Measurements from ENCODE around the gene IL9. TPM values are rescaled to one million over a fixed set of nuclear protein-coding genes. Genes with fewer than 3 reads are reported as not detected.

The IL9 gene
- total and polyA plus RNA-seq, 2 of the 13 experiments (the other 11 are each of a cell fraction or from before 2014, with no cell fraction given) = not detected

DNA sequence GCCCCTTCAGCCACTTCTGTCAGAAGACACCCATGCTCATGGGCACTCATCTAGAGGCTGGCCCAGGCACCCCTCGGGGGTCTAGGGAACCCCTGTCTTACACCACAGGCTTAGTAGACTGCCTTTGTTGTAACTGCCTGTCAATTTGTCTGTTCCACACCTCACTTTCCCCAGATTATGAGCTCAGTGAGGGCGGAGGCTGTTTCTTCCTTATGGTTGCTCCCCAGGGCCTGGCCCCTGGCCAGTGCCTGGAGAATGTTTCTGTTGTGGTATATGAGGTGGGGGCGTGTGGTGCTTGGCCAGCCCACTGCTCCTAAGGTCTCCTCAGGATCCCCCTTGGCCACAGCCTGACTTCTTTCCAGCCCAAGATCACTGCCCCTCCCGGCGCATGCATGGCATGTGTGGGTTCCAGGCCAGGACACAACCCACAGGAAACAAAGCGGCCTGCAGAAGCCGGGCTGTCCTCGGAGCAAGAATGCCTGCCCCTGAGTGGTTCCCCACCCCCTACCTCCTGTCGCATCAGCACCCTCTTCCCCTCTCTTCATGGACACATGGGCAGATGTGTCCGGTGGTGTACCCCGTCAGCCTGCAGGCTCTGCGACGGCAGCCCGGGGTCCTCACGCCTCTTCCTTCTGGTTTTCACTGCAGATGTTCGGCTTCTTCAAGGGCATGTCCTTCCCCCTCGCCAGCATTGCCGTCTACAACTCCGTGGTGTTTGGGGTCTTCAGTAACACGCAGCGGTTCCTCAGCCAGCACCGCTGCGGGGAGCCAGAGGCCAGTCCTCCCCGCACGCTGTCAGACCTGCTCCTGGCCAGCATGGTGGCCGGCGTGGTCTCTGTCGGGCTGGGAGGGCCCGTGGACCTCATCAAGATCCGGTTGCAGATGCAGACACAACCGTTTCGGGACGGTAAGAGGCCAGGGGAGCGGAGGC, 43.5 kb downstream of the IL9 start (continued):
- TF ChIP-seq ZFY (CRISPR knock-in tag; IDR thresholded peaks at IDR 0.05) = no peak
- no peak for TF ChIP-seq KAT7 (CRISPR knock-in tag; IDR thresholded peaks at IDR 0.05; ENCODE audit: borderline replicate concordance)
- TF ChIP-seq, protein P1, sequence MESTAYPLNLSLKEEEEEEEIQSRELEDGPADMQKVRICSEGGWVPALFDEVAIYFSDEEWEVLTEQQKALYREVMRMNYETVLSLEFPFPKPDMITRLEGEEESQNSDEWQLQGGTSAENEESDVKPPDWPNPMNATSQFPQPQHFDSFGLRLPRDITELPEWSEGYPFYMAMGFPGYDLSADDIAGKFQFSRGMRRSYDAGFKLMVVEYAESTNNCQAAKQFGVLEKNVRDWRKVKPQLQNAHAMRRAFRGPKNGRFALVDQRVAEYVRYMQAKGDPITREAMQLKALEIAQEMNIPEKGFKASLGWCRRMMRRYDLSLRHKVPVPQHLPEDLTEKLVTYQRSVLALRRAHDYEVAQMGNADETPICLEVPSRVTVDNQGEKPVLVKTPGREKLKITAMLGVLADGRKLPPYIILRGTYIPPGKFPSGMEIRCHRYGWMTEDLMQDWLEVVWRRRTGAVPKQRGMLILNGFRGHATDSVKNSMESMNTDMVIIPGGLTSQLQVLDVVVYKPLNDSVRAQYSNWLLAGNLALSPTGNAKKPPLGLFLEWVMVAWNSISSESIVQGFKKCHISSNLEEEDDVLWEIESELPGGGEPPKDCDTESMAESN (CRISPR knock-in tag; conservative IDR thresholded peaks at IDR 0.05) = no peak
- TF ChIP-seq KMT2A (CRISPR knock-in tag; IDR thresholded peaks at IDR 0.05) = no peak

DNA sequence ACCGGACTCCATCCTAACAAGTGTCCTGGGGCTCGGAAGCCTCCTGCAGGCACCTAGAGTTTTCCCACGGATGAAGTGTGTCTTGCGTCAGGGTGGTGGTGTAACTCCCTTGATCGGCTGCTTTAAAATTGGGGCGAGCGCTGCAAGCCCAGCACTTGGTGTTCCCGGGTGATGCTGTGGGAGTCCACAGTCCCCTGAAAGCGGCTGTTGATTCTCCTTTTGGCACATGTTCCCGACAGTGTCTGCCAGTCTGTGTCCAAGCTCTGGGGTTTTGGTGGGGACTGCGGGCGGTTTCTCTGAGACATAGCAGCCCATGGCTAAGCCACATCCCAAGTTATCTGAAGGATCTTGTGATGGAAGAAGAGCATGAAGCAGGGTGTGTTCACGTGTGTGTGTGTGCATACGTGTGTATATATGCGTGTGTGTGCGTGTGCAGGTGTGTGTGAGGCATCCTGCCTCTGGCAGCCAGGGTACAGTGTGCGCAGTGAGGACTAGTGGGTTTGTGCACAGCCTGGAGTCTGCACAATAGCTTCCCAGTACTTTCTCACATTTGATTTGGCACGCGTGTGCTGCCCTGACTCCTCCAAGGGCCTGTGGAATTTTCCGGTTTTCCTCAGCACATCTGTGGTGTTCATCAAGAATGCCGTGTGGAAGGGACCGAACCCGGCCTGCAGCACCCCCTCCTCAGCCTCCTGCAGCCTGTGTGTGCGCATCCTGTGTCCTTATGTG, 44.3 kb downstream of the IL9 start:
- Histone ChIP-seq H3K9me3 (ENCODE audit: low read length) (no peaks in the 10 kb centered on the region), H4K20me1 (ENCODE audit: insufficient read depth, low read length) (no peaks in the 10 kb centered on the region), H3K27ac (ENCODE audit: extremely low read length, insufficient read depth, low read length) (no peak overlapping the region), H3K4me3 (replicated peaks in 1 of 3; ENCODE audit: insufficient read depth in 1 of 3, low read depth in 2 of 3, low read length in 3 of 3) (no peak overlapping the region), H3K79me2 (ENCODE audit: insufficient read depth, low read length) (no peaks in the 10 kb centered on the region), H3K9ac (ENCODE audit: insufficient read depth, low read depth, low read length) (no peak overlapping the region), H3K36me3 (replicated peaks in 1 of 2; ENCODE audit: control insufficient read depth in 1 of 2, insufficient read depth in 2 of 2, low read length in 2 of 2) (no peaks in the 10 kb centered on the region), H2AFZ (ENCODE audit: low read length) (no peak overlapping the region), H3K27me3 (ENCODE audit: control insufficient read depth in 1 of 2, insufficient read depth in 2 of 2, low read length in 2 of 2) (peaks cover 0 to 21% of the 10 kb centered on the region in 2 experiments; a peak in 2 of 5 replicates), H3K4me2 (ENCODE audit: low read depth, low read length) (no peak overlapping the region), H3K4me1 (ENCODE audit: insufficient read depth, low read length) (no peaks in the 10 kb centered on the region)
- BruUV-seq (replicated peaks) = no TSS peak
- FAIRE-seq = no peak
- intact Hi-C loops (cut with micrococcal nuclease; ENCODE audit: unreplicated experiment) = no loop called here
- ChIA-PET CTCF (ENCODE audit: low intra/inter-chr PET ratio, low total read pairs) (no interaction called here), POLR2A (no interaction called here)
- WGBS (ENCODE audit: low lambda C conversion rate) = 71% methylated on average over 19 of the region's 24 CpGs
- in situ Hi-C loops (cut with HindIII; ENCODE audit: extremely low pct_ligation_motif_present, low pct_unique_long_range_greater_than_20kb) = loop anchor here (25.0 kb wide), 1 partner anchor 561 kb away; no protein-coding TSS in a partner anchor
- ATAC-seq = no peak
- TF ChIP-seq HMGA1 (CRISPR knock-in tag; conservative IDR thresholded peaks at IDR 0.05) = no peak
- no peak for TF ChIP-seq MED13 (CRISPR knock-in tag; IDR thresholded peaks at IDR 0.05)
- no peak for TF ChIP-seq JUN (CRISPR knock-in tag; IDR thresholded peaks at IDR 0.05)
- TF ChIP-seq FOXA3 (CRISPR knock-in tag; IDR thresholded peaks at IDR 0.05) = no peak
- no peak for TF ChIP-seq TBP (CRISPR knock-in tag; IDR thresholded peaks at IDR 0.05)
- TF ChIP-seq PITX1 (CRISPR knock-in tag; IDR thresholded peaks at IDR 0.05) = no peak
- TF ChIP-seq, protein P2, sequence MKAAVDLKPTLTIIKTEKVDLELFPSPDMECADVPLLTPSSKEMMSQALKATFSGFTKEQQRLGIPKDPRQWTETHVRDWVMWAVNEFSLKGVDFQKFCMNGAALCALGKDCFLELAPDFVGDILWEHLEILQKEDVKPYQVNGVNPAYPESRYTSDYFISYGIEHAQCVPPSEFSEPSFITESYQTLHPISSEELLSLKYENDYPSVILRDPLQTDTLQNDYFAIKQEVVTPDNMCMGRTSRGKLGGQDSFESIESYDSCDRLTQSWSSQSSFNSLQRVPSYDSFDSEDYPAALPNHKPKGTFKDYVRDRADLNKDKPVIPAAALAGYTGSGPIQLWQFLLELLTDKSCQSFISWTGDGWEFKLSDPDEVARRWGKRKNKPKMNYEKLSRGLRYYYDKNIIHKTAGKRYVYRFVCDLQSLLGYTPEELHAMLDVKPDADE (CRISPR knock-in tag; IDR thresholded peaks at IDR 0.05) = no peak
- no peak for TF ChIP-seq ZNF382 (CRISPR knock-in tag; IDR thresholded peaks at IDR 0.05; ENCODE audit: borderline replicate concordance)
- TF ChIP-seq ZNF550 (CRISPR knock-in tag; IDR thresholded peaks at IDR 0.05; ENCODE audit: borderline replicate concordance) = no peak
- TF ChIP-seq ZNF292 (CRISPR knock-in tag; IDR thresholded peaks at IDR 0.05; ENCODE audit: borderline replicate concordance, low read depth) = no peak
- no peak for DNase-seq (ENCODE audit: low spot score)
